A673 (cell line): ENCODE measurements around the gene CRADD. TPM values are rescaled to one million over a fixed set of nuclear protein-coding genes. Genes with fewer than 3 reads are reported as not detected.

Experiments
- BruUV-seq: library from RNA; stranded (reverse); fragments of 400-500 nt; replicated peaks from 2 replicates; lab custom pipeline; 2021; lab: Mats Ljungman, UMichigan
- CTCF ChIA-PET: fragments of 300-600 bp; sonication (Branson Sonifier 250); formaldehyde crosslinking; loops from one replicate; lab custom pipeline; 2022; ENCODE audit warnings: antibody characterized with exemption; lab: Charles Lee
- POLR2A ChIA-PET: fragments of 300-600 bp; sonication (Branson Sonifier 250); formaldehyde crosslinking; loops from one replicate; lab custom pipeline; 2022; ENCODE audit warnings: antibody characterized with exemption; ENCODE audit not compliant: low non-redundant PET; lab: Charles Lee
- DNase-seq: peaks from one replicate; pipeline ENCODE4 v3.0.0-alpha.2; 2015; ENCODE audit warnings: low spot score
- H3K27ac ChIP-seq: fragments of 200-600 bp; sonication (generic); 2 replicates; pipeline ENCODE4 v1.5.1; 2016; ENCODE audit warnings: mixed run types, low read depth, mild to moderate bottlenecking, mixed read lengths, antibody characterized with exemption, low read length; ENCODE audit not compliant: poor library complexity, severe bottlenecking
- H3K27me3 ChIP-seq: fragments of 200-600 bp; sonication (generic); replicated peaks from 2 replicates; pipeline ENCODE4 v1.6.1; 2017; ENCODE audit warnings: mixed run types, low read depth, mild to moderate bottlenecking, mixed read lengths, antibody characterized with exemption, low read length; ENCODE audit not compliant: insufficient read depth, poor library complexity
- H3K36me3 ChIP-seq: fragments of 200-600 bp; sonication (generic); 2 replicates; pipeline ENCODE4 v1.6.1; 2016; ENCODE audit warnings: mixed run types, mild to moderate bottlenecking, mixed read lengths, antibody characterized with exemption, low read length; ENCODE audit not compliant: insufficient read depth, poor library complexity, severe bottlenecking
- H3K4me1 ChIP-seq: fragments of 200-600 bp; sonication (generic); 2 replicates; pipeline ENCODE4 v1.6.1; 2017; ENCODE audit warnings: mixed run types, mild to moderate bottlenecking, mixed read lengths, antibody characterized with exemption, low read length; ENCODE audit not compliant: insufficient read depth, poor library complexity, severe bottlenecking
- H3K4me3 ChIP-seq: fragments of 200-600 bp; sonication (generic); 2 replicates; pipeline ENCODE4 v1.5.1; 2016; ENCODE audit warnings: low read depth, mixed run types, mild to moderate bottlenecking, mixed read lengths, low read length; ENCODE audit not compliant: poor library complexity, severe bottlenecking
- H3K9me3 ChIP-seq: fragments of 200-600 bp; sonication (generic); 2 replicates; pipeline ENCODE4 v1.6.1; 2016; ENCODE audit warnings: mixed run types, low read depth, mild to moderate bottlenecking, mixed read lengths, antibody characterized with exemption, low read length; ENCODE audit not compliant: poor library complexity, severe bottlenecking
- CTCF ChIP-seq: fragments of 300-800, 200-600 bp; sonication (generic); conservative IDR thresholded peaks from 2 replicates; pipeline ENCODE4 v1.5.1; 2017; ENCODE audit warnings: low read depth, mild to moderate bottlenecking, antibody characterized with exemption, low read length, moderate library complexity, mixed read lengths
- EZH2 ChIP-seq: fragments of 200-600 bp; sonication (generic); IDR thresholded peaks from 2 replicates; pipeline ENCODE4 v1.6.1; 2017; ENCODE audit warnings: borderline replicate concordance, low read depth, mild to moderate bottlenecking, mixed read lengths, antibody characterized with exemption, low read length; ENCODE audit not compliant: poor library complexity, severe bottlenecking
- intact Hi-C: fragments of 100-400 bp; cut with micrococcal nuclease; formaldehyde crosslinking; loops from one replicate; pipeline ENCODE4 v1.10.0; 2022; ENCODE audit not compliant: unreplicated experiment
- total RNA-seq: library from RNA; stranded (reverse); gene quantifications from 2 replicates; pipeline ENCODE4 v1.2.3, GENCODE V29; 2021

CRADD gene
- total RNA-seq, 1 experiment from 2014 or later, result 9.1 TPM

GRCh38 chr12:93853698-93854478 is 176.7 kb downstream of the CRADD start:
- Histone ChIP-seq H3K4me3 (no peak overlapping the region), H3K9me3 (no peaks in the 10 kb centered on the region), H3K4me1 (peaks cover 7% of the 10 kb centered on the region), H3K27ac (no peak overlapping the region), H3K27me3 (no peaks in the 10 kb centered on the region), H3K36me3 (no peaks in the 10 kb centered on the region)
- ChIA-PET CTCF (no interaction called here), POLR2A (no interaction called here)
- no TSS peak for BruUV-seq
- intact Hi-C loops, result no loop called here
- TF ChIP-seq CTCF, result no peak
- no peak for TF ChIP-seq EZH2
- no peak for DNase-seq

GRCh38 chr12:93855261-93855660 is 178.1 kb downstream of the CRADD start:
- Histone ChIP-seq H3K36me3 (no peaks in the 10 kb centered on the region), H3K4me3 (no peak overlapping the region), H3K27me3 (no peaks in the 10 kb centered on the region), H3K4me1 (peaks cover 7% of the 10 kb centered on the region), H3K9me3 (no peaks in the 10 kb centered on the region), H3K27ac (no peak overlapping the region)
- POLR2A ChIA-PET, result no interaction called here
- CTCF ChIA-PET, result no interaction called here
- no TSS peak for BruUV-seq
- intact Hi-C loops, result no loop called here
- no peak for DNase-seq
- TF ChIP-seq CTCF (no peak), EZH2 (no peak)

GRCh38 chr12:93856611-93857010 is 179.4 kb downstream of the CRADD start:
- Histone ChIP-seq H3K27ac (no peak overlapping the region), H3K4me1 (peaks cover 7% of the 10 kb centered on the region), H3K9me3 (no peaks in the 10 kb centered on the region), H3K36me3 (no peaks in the 10 kb centered on the region), H3K27me3 (no peaks in the 10 kb centered on the region), H3K4me3 (no peak overlapping the region)
- no peak for TF ChIP-seq EZH2
- TF ChIP-seq CTCF, result no peak
- DNase-seq, result no peak
- BruUV-seq, result no TSS peak
- ChIA-PET POLR2A (no interaction called here), CTCF (no interaction called here)
- intact Hi-C loops, result no loop called here
